CD4-positive, alpha-beta T cell treated with Interleukin-2 at 100 ng/mL for 4 hours (primary cell): Measurements from ENCODE around the gene RUVBL2.
A peak's percentile ranks its signal among the peaks of the same experiment; 100 is the strongest.

Experiments
- DNase-seq: peaks from one replicate; pipeline ENCODE4 v3.0.0-alpha.2; 2020; ENCODE audit warnings: low spot score

RUVBL2 gene

GRCh38 chr19:48964205-48965039 is 29.3 kb upstream of the RUVBL2 start:
- no peak for DNase-seq

GRCh38 chr19:48965040-48965805 is 28.5 kb upstream of the RUVBL2 start, which contains the start of gene FTL:
TSS of gene FTL (plus strand) at chr19:48965309. CDS start at chr19:48965508, 199 bp downstream.
- peak; percentile 92 for DNase-seq

- peak; percentile 89 for DNase-seq
Measured at GRCh38 chr19:48965806-48966540, 27.7 kb upstream of the RUVBL2 start.

GRCh38 chr19:48966541-48967345 is 26.9 kb upstream of the RUVBL2 start:
- DNase-seq, result no peak

- no peak for DNase-seq
Measured at GRCh38 chr19:48967346-48968178, 26.1 kb upstream of the RUVBL2 start.

- no peak for DNase-seq
Measured at GRCh38 chr19:48968179-48968661, 25.5 kb upstream of the RUVBL2 start.

- DNase-seq, result no peak
Measured at GRCh38 chr19:48968813-48969218, 24.9 kb upstream of the RUVBL2 start.

- no peak for DNase-seq
Measured at GRCh38 chr19:48969276-48970138, 24.2 kb upstream of the RUVBL2 start.

GRCh38 chr19:48970139-48970766 is 23.4 kb upstream of the RUVBL2 start:
- no peak for DNase-seq

- peak; percentile 82 for DNase-seq
Measured at GRCh38 chr19:48970923-48971395, 22.7 kb upstream of the RUVBL2 start.

- no peak for DNase-seq
Measured at GRCh38 chr19:48975947-48976847, 17.5 kb upstream of the RUVBL2 start.

- DNase-seq, result no peak
Measured at GRCh38 chr19:48977061-48977460, 16.6 kb upstream of the RUVBL2 start.

GRCh38 chr19:48982280-48982679 is 11.4 kb upstream of the RUVBL2 start:
- no peak for DNase-seq

GRCh38 chr19:48985711-48986110 is 8.0 kb upstream of the RUVBL2 start:
- DNase-seq, result no peak

- no peak for DNase-seq
Measured at GRCh38 chr19:48986211-48986610, 7.5 kb upstream of the RUVBL2 start.

GRCh38 chr19:48987323-48987722 is 6.4 kb upstream of the RUVBL2 start:
- DNase-seq, result no peak

GRCh38 chr19:48988286-48988685 is 5.4 kb upstream of the RUVBL2 start:
- DNase-seq, result no peak

- DNase-seq, result no peak
Measured at GRCh38 chr19:48988860-48989259, 4.8 kb upstream of the RUVBL2 start.
